ENCODE results near the gene MYRFL.
A peak's percentile ranks its signal among the peaks of the same experiment; 100 is the strongest.

The MYRFL gene

DNA sequence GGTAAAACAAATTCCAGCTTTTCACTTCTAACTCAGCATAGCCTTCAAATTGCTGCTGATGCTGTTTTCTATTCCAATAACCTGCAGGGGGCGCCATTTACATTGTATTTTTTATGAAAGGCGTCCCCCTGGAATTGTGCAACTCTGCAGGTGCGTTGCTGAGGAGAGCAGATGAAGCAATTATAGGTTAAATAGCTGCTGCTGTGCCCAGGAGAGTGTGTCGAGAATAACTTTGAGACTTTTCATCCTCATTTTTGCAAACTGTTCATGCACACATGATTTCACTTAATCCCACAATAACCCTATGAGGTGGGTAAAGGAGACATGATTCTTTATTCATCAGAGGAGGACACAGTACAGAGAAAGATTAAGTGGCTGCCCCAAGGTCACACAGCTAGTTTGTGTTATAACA is 75.7 kb downstream of the MYRFL start:
- DNase-seq: peak; percentile 9

DNA sequence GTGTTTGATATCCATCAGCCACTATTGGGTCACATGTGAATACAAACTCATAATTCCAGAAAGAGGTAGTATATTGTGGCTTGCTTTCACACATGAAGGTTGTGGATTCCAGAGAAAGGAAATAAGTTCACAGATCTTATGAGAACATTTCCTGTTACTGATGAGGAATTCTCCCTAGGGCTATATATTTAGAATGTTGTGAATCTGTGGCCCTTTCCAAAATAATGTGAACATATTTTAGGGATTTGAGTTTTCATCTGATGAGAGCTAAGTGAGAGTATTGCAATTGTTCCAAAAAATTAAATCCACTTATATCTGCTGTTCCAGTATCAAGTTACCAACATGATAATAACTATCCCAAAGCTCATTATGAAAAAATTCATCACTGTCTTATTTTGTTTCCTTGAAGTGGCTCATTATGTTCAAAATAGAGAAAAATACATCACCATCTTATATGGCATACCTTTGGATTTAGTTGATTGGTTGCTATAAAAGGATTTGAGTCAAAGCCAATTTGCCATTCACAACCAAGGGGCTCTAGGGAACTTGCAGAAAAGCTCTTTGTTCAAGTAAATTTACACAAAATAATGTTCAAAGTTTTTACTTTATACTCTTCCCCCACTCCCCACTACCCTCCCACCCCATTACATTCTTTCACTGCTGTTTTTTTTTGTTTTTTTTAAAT is 76.3 kb downstream of the MYRFL start:
- DNase-seq: no peak

DNA sequence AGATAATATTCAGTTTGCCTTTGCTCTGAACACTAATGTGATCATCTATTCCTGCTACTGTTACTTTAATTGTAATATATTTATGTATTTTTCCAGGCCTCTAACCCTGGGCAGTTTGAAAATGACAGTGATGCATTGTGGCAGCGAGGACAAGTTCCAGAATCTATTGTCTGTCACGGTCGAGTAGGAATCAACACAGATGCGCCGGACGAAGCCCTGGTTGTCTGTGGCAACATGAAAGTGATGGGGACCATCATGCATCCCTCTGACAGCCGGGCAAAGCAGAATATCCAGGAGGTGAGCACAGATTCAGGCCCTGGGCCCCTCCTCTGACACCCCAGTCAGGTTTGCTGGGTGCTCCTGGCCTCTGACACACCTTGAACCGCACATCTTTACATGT is 78.5 kb downstream of the MYRFL start:
- DNase-seq: no peak

- DNase-seq: no peak
Observed at GRCh38 chr12:69904777-69905176, 79.8 kb downstream of the MYRFL start.

DNA sequence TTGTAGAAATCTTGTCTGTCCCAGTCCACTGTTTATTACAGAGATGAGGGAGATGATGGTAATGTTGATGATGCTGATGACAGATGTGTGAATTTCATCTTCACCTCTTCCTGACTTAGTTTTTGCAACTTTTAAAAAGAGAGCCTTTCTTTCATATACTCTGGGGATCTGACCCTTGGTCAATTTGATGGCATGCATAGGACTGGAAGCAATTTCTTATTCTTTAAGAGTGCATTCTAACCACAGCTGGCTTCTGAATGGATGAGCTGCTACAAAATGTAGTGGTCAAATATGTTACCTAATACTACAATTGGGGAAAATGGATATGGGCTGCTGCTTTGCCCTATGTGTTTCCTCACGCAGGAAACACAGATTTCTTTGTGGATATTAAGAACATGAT is 80.8 kb downstream of the MYRFL start:
- no peak for DNase-seq

- DNase-seq: no peak
Observed at GRCh38 chr12:69906411-69907216, 81.6 kb downstream of the MYRFL start.

GRCh38 chr12:69908203-69908602 is 83.2 kb downstream of the MYRFL start:
- no peak for DNase-seq

GRCh38 chr12:69910694-69911093 is 85.7 kb downstream of the MYRFL start:
- no peak for DNase-seq

DNA sequence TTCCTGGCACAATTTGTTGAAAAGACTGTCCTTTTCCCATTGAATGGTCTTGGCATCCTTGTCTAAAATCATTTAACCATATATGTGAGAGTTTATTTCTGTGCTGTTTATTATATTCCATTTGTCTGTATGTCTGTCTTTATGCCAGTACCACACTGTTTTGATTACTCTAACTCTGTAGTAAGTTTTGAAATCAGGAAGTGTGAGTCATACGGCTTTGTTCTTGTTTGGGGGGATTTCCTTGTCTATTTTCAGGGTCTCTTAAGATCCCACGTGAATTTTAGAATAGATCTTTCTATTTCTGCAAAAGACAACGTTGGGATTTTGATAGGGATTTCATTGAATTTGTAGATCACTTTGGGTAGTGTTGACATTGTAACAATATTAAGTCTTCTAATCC is 88.5 kb downstream of the MYRFL start:
- no peak for DNase-seq

- no peak for DNase-seq
Observed at GRCh38 chr12:69915964-69916363, 90.9 kb downstream of the MYRFL start.

DNA sequence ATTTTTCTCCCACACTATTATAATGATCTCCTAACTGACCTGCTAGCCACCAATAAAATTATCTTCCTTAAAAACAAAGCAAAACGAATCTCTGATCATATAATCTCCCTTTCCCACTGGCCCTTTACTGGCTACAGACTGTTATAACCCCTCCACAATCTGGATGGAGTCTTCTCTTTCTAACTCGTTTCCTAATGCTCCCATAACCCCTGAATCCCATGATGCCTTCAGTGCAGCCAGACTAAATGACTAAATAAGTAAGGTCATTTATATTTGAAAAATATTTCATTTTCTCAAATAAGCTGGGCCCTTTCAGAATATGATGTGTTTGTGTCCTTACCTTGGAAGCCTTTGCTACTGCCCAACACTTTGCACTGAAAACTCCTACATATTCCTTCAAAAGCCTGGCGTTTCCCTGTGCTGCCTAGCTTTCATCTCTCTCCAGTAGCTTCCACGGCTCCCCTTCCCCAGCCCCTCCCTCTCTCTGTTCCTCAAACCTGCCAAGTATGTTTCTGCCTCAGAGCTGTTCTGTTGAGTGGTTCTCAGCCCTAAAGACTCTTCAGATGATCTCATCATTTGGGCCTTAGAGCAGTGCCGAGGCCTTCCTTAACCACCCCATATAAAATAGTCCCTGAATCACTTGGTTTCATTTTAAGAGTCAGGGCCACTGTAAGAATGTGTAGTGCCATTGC is 91.7 kb downstream of the MYRFL start:
- no peak for DNase-seq

DNA sequence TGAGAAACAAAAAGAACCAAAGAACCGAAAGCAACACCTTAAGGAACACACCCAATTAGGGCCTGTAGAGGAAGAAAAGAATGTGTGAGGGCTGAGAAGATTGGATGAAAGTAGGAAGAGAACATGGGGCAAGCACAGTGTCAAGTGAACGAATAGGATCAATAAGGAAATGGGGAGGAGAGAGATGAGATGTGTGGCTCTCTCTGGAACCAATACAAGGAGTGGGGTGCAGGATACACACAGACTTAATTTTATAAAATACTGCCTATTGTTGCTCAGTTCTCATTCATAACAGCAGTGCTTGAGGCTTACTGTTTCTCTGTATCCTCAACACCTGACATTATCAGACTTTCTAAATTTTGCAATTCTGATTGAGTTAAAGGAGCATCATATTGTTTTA is 93.3 kb downstream of the MYRFL start:
- DNase-seq: no peak

- no peak for DNase-seq
Observed at GRCh38 chr12:69919495-69919894, 94.5 kb downstream of the MYRFL start.

DNA sequence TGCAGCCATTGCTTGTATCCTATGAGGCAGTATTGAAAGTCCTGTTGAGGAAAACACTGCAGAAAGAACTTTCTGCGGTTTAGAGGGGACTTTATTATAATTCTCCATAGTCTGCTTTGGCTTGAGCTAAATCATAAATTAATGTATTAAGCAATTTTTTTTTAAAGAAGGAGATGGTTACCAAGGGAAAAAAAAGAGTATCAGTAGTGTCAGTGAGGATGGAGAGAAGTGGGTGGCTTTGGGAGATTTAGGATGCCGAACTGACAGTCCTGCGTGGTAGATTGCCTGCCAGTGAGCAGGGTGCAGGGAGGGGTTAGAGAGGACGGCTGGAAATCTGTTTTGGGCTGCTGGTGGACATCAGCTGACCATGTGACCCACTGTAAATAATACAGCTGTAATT is 96.8 kb downstream of the MYRFL start:
- no peak for DNase-seq

DNA sequence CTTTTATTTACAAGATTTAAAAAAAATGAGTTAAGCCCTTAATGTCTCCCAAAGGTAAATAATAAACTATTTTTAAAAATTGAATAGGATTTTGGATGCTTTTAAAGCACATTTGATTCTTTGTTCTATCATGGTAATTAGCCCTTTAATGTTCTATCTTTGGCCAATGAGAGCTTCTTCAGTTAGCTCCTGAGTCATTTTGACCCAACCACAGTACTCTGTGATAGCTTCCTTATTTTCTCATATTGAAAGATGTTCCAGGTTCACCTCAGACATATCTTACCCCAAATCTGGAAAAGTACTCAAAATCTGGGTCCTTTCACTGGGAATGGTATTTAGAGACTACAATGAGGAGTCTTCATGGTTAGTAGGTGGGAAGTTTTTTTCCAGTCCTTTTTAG is 98.0 kb downstream of the MYRFL start:
- DNase-seq: no peak

DNA sequence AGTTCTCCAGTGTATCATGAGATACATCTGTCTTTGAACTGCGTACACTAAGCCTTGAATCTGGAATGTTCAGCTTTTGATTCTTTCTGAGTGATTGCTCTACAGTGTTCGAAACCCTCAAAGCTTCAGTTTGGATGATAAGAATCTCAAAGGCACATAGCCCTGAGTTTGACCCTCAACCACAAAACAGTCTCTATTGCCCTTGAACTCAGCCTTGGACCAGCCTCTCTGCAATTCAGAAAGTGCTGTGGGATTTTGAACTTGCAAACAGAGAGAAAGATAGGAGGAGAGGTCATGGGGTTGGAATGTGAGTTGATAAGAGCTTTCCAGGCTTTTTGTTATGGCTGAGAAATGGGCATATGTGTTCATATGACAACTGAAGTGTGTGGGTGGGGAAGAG is 100.3 kb downstream of the MYRFL start:
- DNase-seq: no peak

GRCh38 chr12:69927164-69927563 is 102.1 kb downstream of the MYRFL start:
- no peak for DNase-seq

DNA sequence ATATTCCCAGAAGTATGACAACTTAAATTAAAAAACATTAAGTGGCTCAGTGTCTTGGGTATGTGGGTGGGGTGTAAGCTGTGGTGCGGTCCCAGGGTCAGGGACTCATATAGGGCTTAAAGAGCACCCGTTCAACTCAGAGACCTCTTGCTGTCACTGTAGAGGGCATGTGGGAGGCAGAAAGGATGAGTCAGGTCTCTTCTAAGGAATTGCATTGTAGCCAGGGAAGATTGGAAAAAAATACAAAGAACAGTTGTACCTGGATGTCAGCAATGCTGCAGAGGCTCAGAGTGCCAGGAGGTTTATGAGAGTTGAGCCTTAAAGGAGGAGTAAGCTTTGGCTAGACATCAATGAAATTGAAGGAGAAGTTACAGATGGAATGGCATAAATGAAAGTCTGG is 104.1 kb downstream of the MYRFL start:
- DNase-seq: no peak

DNA sequence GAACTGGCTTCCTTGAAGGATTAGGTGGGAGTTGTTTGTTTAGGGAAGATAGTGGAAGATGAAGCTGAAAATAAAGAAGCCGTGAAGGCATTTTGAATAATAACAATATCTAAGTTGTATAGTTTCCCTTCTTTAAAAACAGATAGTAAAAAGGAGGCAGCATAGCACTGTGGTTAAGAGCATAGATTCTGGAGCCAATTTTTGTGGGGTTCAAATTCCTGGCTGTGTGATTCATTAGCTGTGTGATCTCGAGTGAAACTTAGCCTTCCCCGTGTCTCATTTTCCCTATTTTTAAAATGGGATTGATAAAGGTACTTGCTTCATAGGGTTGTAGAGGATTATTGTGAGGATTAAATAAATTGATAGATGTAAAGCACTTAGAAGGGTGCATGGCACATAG is 104.5 kb downstream of the MYRFL start:
- no peak for DNase-seq

DNA sequence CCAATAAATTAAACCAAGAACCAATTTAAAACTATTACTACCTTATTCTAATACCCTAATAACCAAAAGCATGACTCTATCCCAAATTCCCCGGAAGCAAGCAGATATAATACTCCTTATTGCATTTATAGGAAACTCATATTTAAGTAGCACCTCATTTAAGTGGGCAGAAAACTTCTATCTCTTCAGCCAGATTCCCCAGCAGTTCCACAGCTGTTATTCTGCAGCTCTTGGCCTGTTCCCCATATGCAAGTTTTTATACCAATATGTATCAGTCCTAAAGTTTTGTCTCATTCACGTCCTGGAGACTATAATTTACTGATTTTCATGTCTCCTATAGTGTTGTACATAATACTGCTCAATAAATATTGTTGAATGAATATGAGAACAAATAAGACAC is 106.5 kb downstream of the MYRFL start:
- DNase-seq: no peak

DNA sequence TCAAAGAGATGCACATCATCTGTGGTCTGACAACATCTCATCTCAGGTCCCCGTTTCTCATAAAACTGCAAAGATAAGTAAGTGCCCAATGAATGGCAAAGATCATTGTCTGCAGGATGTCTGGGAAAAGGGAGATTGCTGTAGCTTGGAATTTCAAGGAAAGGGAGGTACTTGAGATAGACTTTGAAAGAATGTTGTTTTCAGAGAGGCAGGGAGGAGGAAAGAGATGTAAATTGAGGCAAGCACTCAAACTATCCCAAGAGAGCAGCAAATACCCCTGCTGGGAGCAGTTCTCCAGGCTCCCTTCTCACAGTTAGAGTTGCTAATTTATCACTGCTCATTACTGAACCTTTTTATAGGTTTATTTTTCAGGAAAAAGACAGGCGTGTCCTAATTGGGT is 107.1 kb downstream of the MYRFL start:
- DNase-seq: no peak

DNA sequence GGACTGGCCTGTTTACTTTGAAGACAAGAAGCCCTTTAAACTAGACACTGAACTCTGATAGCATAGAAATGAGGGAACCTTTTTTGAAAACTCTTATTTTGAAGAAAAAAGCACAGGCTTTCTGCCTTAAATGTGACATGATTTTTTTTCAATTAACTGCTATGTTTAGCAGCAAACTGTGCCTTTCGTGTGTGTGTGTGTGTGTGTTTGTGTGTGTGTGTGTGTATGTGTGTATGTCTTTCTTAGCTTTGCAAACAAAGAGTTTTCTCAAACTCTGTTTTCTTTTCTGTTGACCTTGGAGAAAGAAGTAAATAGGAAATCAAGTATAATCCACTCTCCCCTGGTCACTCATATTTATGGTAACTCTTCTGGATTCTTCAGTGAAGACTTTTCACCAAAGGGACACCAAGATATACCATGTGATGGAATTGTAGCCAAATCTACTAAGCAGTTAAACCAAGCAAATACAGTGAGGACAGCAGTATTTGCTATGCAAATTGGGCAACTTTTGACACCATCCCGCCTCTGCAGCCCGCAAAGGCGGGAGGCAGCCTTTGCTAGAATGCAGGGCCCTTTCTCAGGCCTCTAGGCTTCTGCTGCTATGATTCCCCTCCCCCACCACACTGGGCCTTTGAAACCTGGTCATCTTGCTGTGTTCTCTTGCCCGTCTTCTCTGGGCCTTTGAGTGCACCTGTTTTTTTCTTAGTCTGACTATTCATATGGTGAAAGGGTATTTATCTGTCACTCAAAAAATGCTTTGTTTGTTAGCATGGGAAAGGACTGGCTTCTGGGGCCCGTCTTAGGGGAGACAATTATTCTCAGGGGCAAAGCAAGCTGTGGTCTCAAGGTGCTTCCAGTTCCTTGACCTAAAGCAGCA is 107.9 kb downstream of the MYRFL start:
- DNase-seq: no peak

GRCh38 chr12:69934011-69934410 is 109.0 kb downstream of the MYRFL start:
- no peak for DNase-seq

Measured in DMS 273 treated with DMSO at 0.1 percent for 48 hours (cell line).